Measurements from ENCODE around the gene ZNF605. TPM values are rescaled to one million over a fixed set of nuclear protein-coding genes. Genes with fewer than 3 reads are reported as not detected.

Gene ZNF605
- total and polyA plus RNA-seq, 4 donors = 2.1 to 17.3 (median 7.3) TPM

- no peak overlapping the region for H3K27ac ChIP-seq (ENCODE audit: low read depth in 1 of 2, low read length in 1 of 2)
- 88 to 94% methylated on average over 8 of the region's 8 CpGs for WGBS, 2 donors
- no peak for DNase-seq
- H3K36me3 ChIP-seq (ENCODE audit: control insufficient read depth in 4 of 4, insufficient read depth in 4 of 4, low read length in 4 of 4) = peaks cover 43 to 87% (median 57%) of the 10 kb centered on the region in 4 donors
- H3K4me1 ChIP-seq (ENCODE audit: control insufficient read depth in 5 of 5, insufficient read depth in 5 of 5, low read length in 5 of 5) = no peaks in the 10 kb centered on the region
- H3K4me3 ChIP-seq = no peak overlapping the region
- H3K9ac ChIP-seq (ENCODE audit: insufficient read depth in 1 of 2, low read length in 2 of 2) = no peak overlapping the region
- no peak for TF ChIP-seq CTCF (IDR thresholded peaks at IDR 0.05; ENCODE audit: control extremely low read depth, extremely low read depth)
- ATAC-seq (ENCODE audit: insufficient read depth, low FRiP score) = no peak
- no peaks in the 10 kb centered on the region for H3K27me3 ChIP-seq (ENCODE audit: control insufficient read depth in 3 of 3, insufficient read depth in 3 of 3, low read length in 2 of 3)
- H3K9me3 ChIP-seq (ENCODE audit: control insufficient read depth in 4 of 4, insufficient read depth in 3 of 4, low read length in 3 of 4) = peaks cover 2 to 83% (median 43%) of the 10 kb centered on the region in 4 donors
These were observed 9.8 kb downstream of the ZNF605 start for GRCh38 chr12:132946246-132946820.

GRCh38 chr12:132945806-132946205 is 10.3 kb downstream of the ZNF605 start:
- Histone ChIP-seq H3K4me1 (ENCODE audit: control insufficient read depth in 5 of 5, insufficient read depth in 5 of 5, low read length in 5 of 5) (no peaks in the 10 kb centered on the region), H3K27me3 (ENCODE audit: control insufficient read depth in 3 of 3, insufficient read depth in 3 of 3, low read length in 2 of 3) (no peaks in the 10 kb centered on the region), H3K9me3 (ENCODE audit: control insufficient read depth in 4 of 4, insufficient read depth in 3 of 4, low read length in 3 of 4) (peaks cover 2 to 82% (median 40%) of the 10 kb centered on the region in 4 donors), H3K9ac (ENCODE audit: insufficient read depth in 1 of 2, low read length in 2 of 2) (no peak overlapping the region), H3K4me3 (no peak overlapping the region), H3K36me3 (ENCODE audit: control insufficient read depth in 4 of 4, insufficient read depth in 4 of 4, low read length in 4 of 4) (peaks cover 44 to 86% (median 58%) of the 10 kb centered on the region in 4 donors), H3K27ac (ENCODE audit: low read depth in 1 of 2, low read length in 1 of 2) (no peak overlapping the region)
- ATAC-seq (ENCODE audit: insufficient read depth, low FRiP score) (no peak), DNase-seq (no peak)
- WGBS, 2 donors = 98 to 100% methylated on average over 9 of the region's 9 CpGs
- no peak for TF ChIP-seq CTCF (IDR thresholded peaks at IDR 0.05; ENCODE audit: control extremely low read depth, extremely low read depth)

GRCh38 chr12:132942611-132943010 is 13.5 kb downstream of the ZNF605 start:
- 98 to 99% methylated on average over 13 of the region's 13 CpGs for WGBS, 2 donors
- H3K27me3 ChIP-seq (ENCODE audit: control insufficient read depth in 3 of 3, insufficient read depth in 3 of 3, low read length in 2 of 3) = no peaks in the 10 kb centered on the region
- H3K4me3 ChIP-seq = no peak overlapping the region
- peaks cover 35 to 63% (median 49%) of the 10 kb centered on the region in 4 donors for H3K36me3 ChIP-seq (ENCODE audit: control insufficient read depth in 4 of 4, insufficient read depth in 4 of 4, low read length in 4 of 4)
- DNase-seq = no peak
- H3K9me3 ChIP-seq (ENCODE audit: control insufficient read depth in 4 of 4, insufficient read depth in 3 of 4, low read length in 3 of 4) = peaks cover 2 to 65% (median 25%) of the 10 kb centered on the region in 4 donors
- ATAC-seq (ENCODE audit: insufficient read depth, low FRiP score) = no peak
- TF ChIP-seq CTCF (IDR thresholded peaks at IDR 0.05; ENCODE audit: control extremely low read depth, extremely low read depth) = no peak
- no peak overlapping the region for H3K9ac ChIP-seq (ENCODE audit: insufficient read depth in 1 of 2, low read length in 2 of 2)
- H3K4me1 ChIP-seq (ENCODE audit: control insufficient read depth in 5 of 5, insufficient read depth in 5 of 5, low read length in 5 of 5) = no peaks in the 10 kb centered on the region
- H3K27ac ChIP-seq (ENCODE audit: low read depth in 1 of 2, low read length in 1 of 2) = no peak overlapping the region
